Measurements from ENCODE around the gene KCNQ1. TPM values are rescaled to one million over a fixed set of nuclear protein-coding genes. Genes with fewer than 3 reads are reported as not detected.

Gene KCNQ1
- total and polyA plus RNA-seq, 8 donors, result 14.0 to 61.1 (median 46.7) TPM

GRCh38 chr11:2862395-2863275 lies 417.8 kb downstream of the KCNQ1 start:
- Histone ChIP-seq H3K36me3 (no peaks in the 10 kb centered on the region), H3K4me1 (no peaks in the 10 kb centered on the region), H3K9me3 (no peaks in the 10 kb centered on the region), H3K27ac (no peak overlapping the region), H3K27me3 (peaks cover 0 to 4% (median 0%) of the 10 kb centered on the region in 4 donors), H3K4me3 (peak overlapping the region in 2 of 4 donors; percentile 14 to 40)
- no peak for FAIRE-seq
- TF ChIP-seq CTCF (IDR thresholded peaks at IDR 0.05), result no peak
- WGBS, 2 donors, result 8 to 10% methylated on average over 42 to 96 of the region's 96 CpGs
- intact Hi-C loops (cut with DNase I), result no loop called here
- peak in 1 of 6 donors; percentile 46 for DNase-seq
- no peak for ATAC-seq

- Histone ChIP-seq H3K36me3 (no peaks in the 10 kb centered on the region), H3K9me3 (no peaks in the 10 kb centered on the region), H3K4me3 (no peak overlapping the region), H3K27ac (no peak overlapping the region), H3K4me1 (no peaks in the 10 kb centered on the region), H3K27me3 (peaks cover 0 to 4% (median 0%) of the 10 kb centered on the region in 4 donors)
- no peak for TF ChIP-seq CTCF (IDR thresholded peaks at IDR 0.05)
- DNase-seq, result no peak
- intact Hi-C loops (cut with DNase I), result no loop called here
- 85 to 87% methylated on average over 13 of the region's 13 CpGs for WGBS, 2 donors
- no peak for ATAC-seq
- FAIRE-seq, result no peak
Measured at GRCh38 chr11:2863276-2863618, 418.4 kb downstream of the KCNQ1 start.

GRCh38 chr11:2864901-2865300 lies 420.1 kb downstream of the KCNQ1 start:
- Histone ChIP-seq H3K9me3 (no peaks in the 10 kb centered on the region), H3K4me1 (no peaks in the 10 kb centered on the region), H3K36me3 (no peaks in the 10 kb centered on the region), H3K27ac (no peak overlapping the region), H3K27me3 (peaks cover 0 to 4% (median 0%) of the 10 kb centered on the region in 4 donors), H3K4me3 (no peak overlapping the region)
- intact Hi-C loops (cut with DNase I), result no loop called here
- DNase-seq, result no peak
- no peak for FAIRE-seq
- WGBS, 2 donors, result 87 to 93% methylated on average over 10 of the region's 10 CpGs
- TF ChIP-seq CTCF (IDR thresholded peaks at IDR 0.05), result no peak
- no peak for ATAC-seq

- H3K36me3 ChIP-seq, result no peaks in the 10 kb centered on the region
- DNase-seq, result no peak
- H3K27ac ChIP-seq, result no peak overlapping the region
- no peaks in the 10 kb centered on the region for H3K9me3 ChIP-seq
- no peak for ATAC-seq
- FAIRE-seq, result no peak
- H3K27me3 ChIP-seq, result peaks cover 0 to 4% (median 0%) of the 10 kb centered on the region in 4 donors
- no peak for TF ChIP-seq CTCF (IDR thresholded peaks at IDR 0.05)
- intact Hi-C loops (cut with DNase I), result no loop called here
- no peak overlapping the region for H3K4me3 ChIP-seq
- WGBS, 2 donors, result 84 to 87% methylated on average over 11 of the region's 11 CpGs
- H3K4me1 ChIP-seq, result no peaks in the 10 kb centered on the region
Measured at GRCh38 chr11:2865922-2866577, 421.2 kb downstream of the KCNQ1 start.

- intact Hi-C loops (cut with DNase I), result no loop called here
- no peak for TF ChIP-seq CTCF (IDR thresholded peaks at IDR 0.05)
- WGBS, 2 donors, result 90% methylated on average over 5 of the region's 5 CpGs
- no peak for ATAC-seq
- Histone ChIP-seq H3K36me3 (no peaks in the 10 kb centered on the region), H3K4me1 (no peaks in the 10 kb centered on the region), H3K27ac (no peak overlapping the region), H3K27me3 (no peaks in the 10 kb centered on the region), H3K4me3 (no peak overlapping the region), H3K9me3 (no peaks in the 10 kb centered on the region)
- no peak for FAIRE-seq
- DNase-seq, result no peak
Measured at GRCh38 chr11:2867142-2867541, 422.3 kb downstream of the KCNQ1 start.
